Effector memory CD8-positive, alpha-beta T cell (primary cell): ENCODE data around the gene OCSTAMP.

ENCODE experiments used
- ATAC-seq: fragments of 150-1000 bp; cut with Tn5 transposase; replicated peaks from 2 replicates; pipeline ENCODE4 v1.10.0; 2021; ENCODE audit warnings: mild to moderate bottlenecking, moderate library complexity
- DNase-seq, 3 experiments: peaks; one replicate each; pipeline ENCODE4 v3.0.0; 2021
- H3K27ac Mint-ChIP-seq, 2 donors: one replicate each; pipeline ENCODE4 v1.8.0; 2022; ENCODE audit warnings: mild to moderate bottlenecking in 2 of 2, mixed read lengths in 2 of 2, moderate library complexity in 2 of 2
- H3K27me3 Mint-ChIP-seq, 2 donors: one replicate each; pipeline ENCODE4 v1.8.0; 2022; ENCODE audit warnings: mixed read lengths in 2 of 2
- H3K36me3 Mint-ChIP-seq: one replicate; pipeline ENCODE4 v1.8.0; 2022; ENCODE audit warnings: mild to moderate bottlenecking, moderate library complexity, mixed read lengths; ENCODE audit not compliant: insufficient read depth
- H3K4me1 Mint-ChIP-seq, 2 donors: one replicate each; pipeline ENCODE4 v1.8.0; 2022; ENCODE audit warnings: low read depth in 2 of 2, mixed read lengths in 2 of 2
- H3K4me3 Mint-ChIP-seq, 2 donors: one replicate each; pipeline ENCODE4 v1.8.0; 2022; ENCODE audit warnings: mild to moderate bottlenecking in 2 of 2, mixed read lengths in 2 of 2, moderate library complexity in 2 of 2
- H3K9me3 Mint-ChIP-seq, 2 donors: one replicate each; pipeline ENCODE4 v1.8.0; 2022; ENCODE audit warnings: mixed read lengths in 2 of 2

Gene OCSTAMP

GRCh38 chr20:46507760-46508407 is 42.6 kb downstream of the OCSTAMP start:
- peaks cover 70 to 80% of the 10 kb centered on the region in 2 donors for H3K27me3 Mint-ChIP-seq
- no peak for ATAC-seq

GRCh38 chr20:46505506-46505905 is 44.9 kb downstream of the OCSTAMP start:
- ATAC-seq, result no peak
- peaks cover 2 to 24% of the 10 kb centered on the region in 2 donors for H3K9me3 Mint-ChIP-seq

More at GRCh38 chr20:46507760-46508407, 42.6 kb downstream of the OCSTAMP start:
- H3K27ac Mint-ChIP-seq, result no peak overlapping the region
- H3K4me1 Mint-ChIP-seq, result no peaks in the 10 kb centered on the region
- H3K4me3 Mint-ChIP-seq, result no peak overlapping the region
- H3K9me3 Mint-ChIP-seq, result peaks cover 0 to 9% of the 10 kb centered on the region in 2 donors
- H3K36me3 Mint-ChIP-seq, result no peaks in the 10 kb centered on the region
- no peak for DNase-seq

GRCh38 chr20:46501961-46502360 is 48.5 kb downstream of the OCSTAMP start:
- H3K36me3 Mint-ChIP-seq, result no peaks in the 10 kb centered on the region
- H3K4me1 Mint-ChIP-seq, result no peaks in the 10 kb centered on the region
- no peak overlapping the region for H3K27ac Mint-ChIP-seq
- H3K4me3 Mint-ChIP-seq, result no peak overlapping the region
- DNase-seq (no peak), ATAC-seq (no peak)
- peaks cover 2 to 24% of the 10 kb centered on the region in 2 donors for H3K9me3 Mint-ChIP-seq
- H3K27me3 Mint-ChIP-seq, result peaks cover 37 to 69% of the 10 kb centered on the region in 2 donors

More at GRCh38 chr20:46505506-46505905, 44.9 kb downstream of the OCSTAMP start:
- no peak overlapping the region for H3K4me3 Mint-ChIP-seq
- no peaks in the 10 kb centered on the region for H3K4me1 Mint-ChIP-seq
- H3K27ac Mint-ChIP-seq, result no peak overlapping the region
- peaks cover 56 to 86% of the 10 kb centered on the region in 2 donors for H3K27me3 Mint-ChIP-seq
- H3K36me3 Mint-ChIP-seq, result no peaks in the 10 kb centered on the region
- no peak for DNase-seq

GRCh38 chr20:46501337-46501942 is 49.0 kb downstream of the OCSTAMP start:
- H3K27me3 Mint-ChIP-seq, result peaks cover 37 to 69% of the 10 kb centered on the region in 2 donors

GRCh38 chr20:46494077-46494476 is 56.4 kb downstream of the OCSTAMP start:
- Mint-ChIP-seq H3K4me3 (no peak overlapping the region), H3K27me3 (peaks cover 45 to 79% of the 10 kb centered on the region in 2 donors), H3K9me3 (no peaks in the 10 kb centered on the region), H3K36me3 (no peaks in the 10 kb centered on the region), H3K27ac (no peak overlapping the region), H3K4me1 (no peaks in the 10 kb centered on the region)
- no peak for DNase-seq
- no peak for ATAC-seq

More at GRCh38 chr20:46501337-46501942, 49.0 kb downstream of the OCSTAMP start:
- H3K27ac Mint-ChIP-seq, result no peak overlapping the region
- ATAC-seq (no peak), DNase-seq (no peak)
- peaks cover 2 to 24% of the 10 kb centered on the region in 2 donors for H3K9me3 Mint-ChIP-seq
- no peak overlapping the region for H3K4me3 Mint-ChIP-seq
- H3K4me1 Mint-ChIP-seq, result no peaks in the 10 kb centered on the region
- H3K36me3 Mint-ChIP-seq, result no peaks in the 10 kb centered on the region

GRCh38 chr20:46491354-46491753 is 59.1 kb downstream of the OCSTAMP start:
- DNase-seq (no peak), ATAC-seq (no peak)
- Mint-ChIP-seq H3K27ac (no peak overlapping the region), H3K9me3 (no peaks in the 10 kb centered on the region), H3K27me3 (peaks cover 49 to 83% of the 10 kb centered on the region in 2 donors), H3K4me3 (no peak overlapping the region), H3K4me1 (no peaks in the 10 kb centered on the region), H3K36me3 (no peaks in the 10 kb centered on the region)
